ENCODE measurements around the gene FASN. TPM values are rescaled to one million over a fixed set of nuclear protein-coding genes. Genes with fewer than 3 reads are reported as not detected.

The FASN gene
- total and polyA plus RNA-seq, 2 of the 13 experiments (the other 11 are each of a cell fraction or from before 2014, with no cell fraction given), result 51.7 to 101 TPM

DNA sequence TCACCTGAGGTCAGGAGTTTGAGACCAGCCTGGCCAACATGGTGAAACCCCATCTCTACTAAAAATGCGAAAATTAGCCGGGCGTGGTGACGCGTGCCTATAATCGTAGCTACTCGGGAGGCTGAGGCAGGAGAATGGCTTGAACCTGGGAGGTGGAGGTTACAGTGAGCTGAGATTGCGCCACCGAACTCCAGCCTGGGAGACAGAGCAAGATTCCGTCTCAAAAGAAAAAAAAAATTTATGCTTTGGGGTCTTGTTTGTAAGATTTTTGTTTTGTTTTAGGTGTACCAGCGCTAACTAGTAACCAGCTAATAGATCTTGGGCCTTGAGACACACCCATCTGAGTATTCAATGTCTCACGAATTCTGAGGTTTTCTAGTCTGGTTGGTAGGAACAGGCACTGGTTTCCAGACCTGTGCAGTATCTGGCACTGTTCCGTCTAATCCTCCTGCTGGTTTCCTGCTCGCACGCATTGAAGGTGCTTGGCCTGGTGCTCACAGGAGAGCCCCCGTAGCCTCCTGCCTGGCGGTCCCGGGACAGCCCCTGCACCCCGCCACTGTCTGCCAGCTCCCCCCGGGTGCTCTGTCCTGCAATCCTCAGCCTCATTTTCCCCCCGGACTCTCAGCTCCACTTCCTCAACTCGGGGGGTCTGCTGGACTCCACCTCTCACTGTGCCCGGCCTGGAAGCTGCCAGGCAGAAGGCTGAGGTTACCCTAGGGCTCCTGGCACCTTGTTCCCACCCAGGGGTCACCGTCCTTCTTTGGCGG lies 21.8 kb downstream of the FASN start (continued):
- TF ChIP-seq FOXA3 (CRISPR knock-in tag; IDR thresholded peaks at IDR 0.05) (no peak), SNRNP70 (IDR thresholded peaks at IDR 0.05; ENCODE audit: low read depth, low read length) (no peak), HDAC2 (CRISPR knock-in tag; IDR thresholded peaks at IDR 0.05) (no peak), RCOR2 (CRISPR knock-in tag; IDR thresholded peaks at IDR 0.05) (no peak), KMT2B (CRISPR knock-in tag; IDR thresholded peaks at IDR 0.05) (no peak), ZNF496 (CRISPR knock-in tag; IDR thresholded peaks at IDR 0.05; ENCODE audit: insufficient replicate concordance) (no peak), SMAD3 (CRISPR knock-in tag; IDR thresholded peaks at IDR 0.05) (no peak), ZNF572 (CRISPR knock-in tag; IDR thresholded peaks at IDR 0.05) (no peak), PHF5A (CRISPR knock-in tag; IDR thresholded peaks at IDR 0.05; ENCODE audit: low read depth, unreplicated experiment) (no peak), HCFC1 (IDR thresholded peaks at IDR 0.05; ENCODE audit: low read depth, low read length) (no peak), RXRB (CRISPR knock-in tag; IDR thresholded peaks at IDR 0.05; ENCODE audit: borderline replicate concordance) (no peak), SP140L (CRISPR knock-in tag; IDR thresholded peaks at IDR 0.05; ENCODE audit: borderline replicate concordance) (no peak), GFI1 (CRISPR knock-in tag; IDR thresholded peaks at IDR 0.05; ENCODE audit: borderline replicate concordance) (no peak), KAT2B (IDR thresholded peaks at IDR 0.05; ENCODE audit: borderline replicate concordance, low read depth, low read length) (no peak), RFX1 (IDR thresholded peaks at IDR 0.05) (no peak), ZNF850 (CRISPR knock-in tag; conservative IDR thresholded peaks at IDR 0.05) (no peak), TCF7L2 (IDR thresholded peaks at IDR 0.05; ENCODE audit: low read depth, low read length) (no peak)
- TF ChIP-seq, protein P1, sequence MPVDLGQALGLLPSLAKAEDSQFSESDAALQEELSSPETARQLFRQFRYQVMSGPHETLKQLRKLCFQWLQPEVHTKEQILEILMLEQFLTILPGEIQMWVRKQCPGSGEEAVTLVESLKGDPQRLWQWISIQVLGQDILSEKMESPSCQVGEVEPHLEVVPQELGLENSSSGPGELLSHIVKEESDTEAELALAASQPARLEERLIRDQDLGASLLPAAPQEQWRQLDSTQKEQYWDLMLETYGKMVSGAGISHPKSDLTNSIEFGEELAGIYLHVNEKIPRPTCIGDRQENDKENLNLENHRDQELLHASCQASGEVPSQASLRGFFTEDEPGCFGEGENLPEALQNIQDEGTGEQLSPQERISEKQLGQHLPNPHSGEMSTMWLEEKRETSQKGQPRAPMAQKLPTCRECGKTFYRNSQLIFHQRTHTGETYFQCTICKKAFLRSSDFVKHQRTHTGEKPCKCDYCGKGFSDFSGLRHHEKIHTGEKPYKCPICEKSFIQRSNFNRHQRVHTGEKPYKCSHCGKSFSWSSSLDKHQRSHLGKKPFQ (CRISPR knock-in tag; IDR thresholded peaks at IDR 0.05; ENCODE audit: insufficient replicate concordance), result no peak
- TF ChIP-seq, protein P2, sequence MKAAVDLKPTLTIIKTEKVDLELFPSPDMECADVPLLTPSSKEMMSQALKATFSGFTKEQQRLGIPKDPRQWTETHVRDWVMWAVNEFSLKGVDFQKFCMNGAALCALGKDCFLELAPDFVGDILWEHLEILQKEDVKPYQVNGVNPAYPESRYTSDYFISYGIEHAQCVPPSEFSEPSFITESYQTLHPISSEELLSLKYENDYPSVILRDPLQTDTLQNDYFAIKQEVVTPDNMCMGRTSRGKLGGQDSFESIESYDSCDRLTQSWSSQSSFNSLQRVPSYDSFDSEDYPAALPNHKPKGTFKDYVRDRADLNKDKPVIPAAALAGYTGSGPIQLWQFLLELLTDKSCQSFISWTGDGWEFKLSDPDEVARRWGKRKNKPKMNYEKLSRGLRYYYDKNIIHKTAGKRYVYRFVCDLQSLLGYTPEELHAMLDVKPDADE (CRISPR knock-in tag; IDR thresholded peaks at IDR 0.05), result no peak
- TF ChIP-seq, protein P3, sequence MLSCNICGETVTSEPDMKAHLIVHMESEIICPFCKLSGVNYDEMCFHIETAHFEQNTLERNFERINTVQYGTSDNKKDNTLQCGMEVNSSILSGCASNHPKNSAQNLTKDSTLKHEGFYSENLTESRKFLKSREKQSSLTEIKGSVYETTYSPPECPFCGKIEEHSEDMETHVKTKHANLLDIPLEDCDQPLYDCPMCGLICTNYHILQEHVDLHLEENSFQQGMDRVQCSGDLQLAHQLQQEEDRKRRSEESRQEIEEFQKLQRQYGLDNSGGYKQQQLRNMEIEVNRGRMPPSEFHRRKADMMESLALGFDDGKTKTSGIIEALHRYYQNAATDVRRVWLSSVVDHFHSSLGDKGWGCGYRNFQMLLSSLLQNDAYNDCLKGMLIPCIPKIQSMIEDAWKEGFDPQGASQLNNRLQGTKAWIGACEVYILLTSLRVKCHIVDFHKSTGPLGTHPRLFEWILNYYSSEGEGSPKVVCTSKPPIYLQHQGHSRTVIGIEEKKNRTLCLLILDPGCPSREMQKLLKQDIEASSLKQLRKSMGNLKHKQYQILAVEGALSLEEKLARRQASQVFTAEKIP (CRISPR knock-in tag; IDR thresholded peaks at IDR 0.05; ENCODE audit: borderline replicate concordance), result no peak
- TF ChIP-seq, protein P4, sequence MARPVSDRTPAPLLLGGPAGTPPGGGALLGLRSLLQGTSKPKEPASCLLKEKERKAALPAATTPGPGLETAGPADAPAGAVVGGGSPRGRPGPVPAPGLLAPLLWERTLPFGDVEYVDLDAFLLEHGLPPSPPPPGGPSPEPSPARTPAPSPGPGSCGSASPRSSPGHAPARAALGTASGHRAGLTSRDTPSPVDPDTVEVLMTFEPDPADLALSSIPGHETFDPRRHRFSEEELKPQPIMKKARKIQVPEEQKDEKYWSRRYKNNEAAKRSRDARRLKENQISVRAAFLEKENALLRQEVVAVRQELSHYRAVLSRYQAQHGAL (CRISPR knock-in tag; IDR thresholded peaks at IDR 0.05; ENCODE audit: not compliant biosample characterization), result no peak
- TF ChIP-seq, protein P5, sequence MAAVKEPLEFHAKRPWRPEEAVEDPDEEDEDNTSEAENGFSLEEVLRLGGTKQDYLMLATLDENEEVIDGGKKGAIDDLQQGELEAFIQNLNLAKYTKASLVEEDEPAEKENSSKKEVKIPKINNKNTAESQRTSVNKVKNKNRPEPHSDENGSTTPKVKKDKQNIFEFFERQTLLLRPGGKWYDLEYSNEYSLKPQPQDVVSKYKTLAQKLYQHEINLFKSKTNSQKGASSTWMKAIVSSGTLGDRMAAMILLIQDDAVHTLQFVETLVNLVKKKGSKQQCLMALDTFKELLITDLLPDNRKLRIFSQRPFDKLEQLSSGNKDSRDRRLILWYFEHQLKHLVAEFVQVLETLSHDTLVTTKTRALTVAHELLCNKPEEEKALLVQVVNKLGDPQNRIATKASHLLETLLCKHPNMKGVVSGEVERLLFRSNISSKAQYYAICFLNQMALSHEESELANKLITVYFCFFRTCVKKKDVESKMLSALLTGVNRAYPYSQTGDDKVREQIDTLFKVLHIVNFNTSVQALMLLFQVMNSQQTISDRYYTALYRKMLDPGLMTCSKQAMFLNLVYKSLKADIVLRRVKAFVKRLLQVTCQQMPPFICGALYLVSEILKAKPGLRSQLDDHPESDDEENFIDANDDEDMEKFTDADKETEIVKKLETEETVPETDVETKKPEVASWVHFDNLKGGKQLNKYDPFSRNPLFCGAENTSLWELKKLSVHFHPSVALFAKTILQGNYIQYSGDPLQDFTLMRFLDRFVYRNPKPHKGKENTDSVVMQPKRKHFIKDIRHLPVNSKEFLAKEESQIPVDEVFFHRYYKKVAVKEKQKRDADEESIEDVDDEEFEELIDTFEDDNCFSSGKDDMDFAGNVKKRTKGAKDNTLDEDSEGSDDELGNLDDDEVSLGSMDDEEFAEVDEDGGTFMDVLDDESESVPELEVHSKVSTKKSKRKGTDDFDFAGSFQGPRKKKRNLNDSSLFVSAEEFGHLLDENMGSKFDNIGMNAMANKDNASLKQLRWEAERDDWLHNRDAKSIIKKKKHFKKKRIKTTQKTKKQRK (IDR thresholded peaks at IDR 0.05; ENCODE audit: low read length), result no peak

Measured in HepG2 (cell line).